HCT116 (cell line): ENCODE results near the gene IDS. TPM values are rescaled to one million over a fixed set of nuclear protein-coding genes. Genes with fewer than 3 reads are reported as not detected.

Source experiments
- ATAC-seq: fragments of 200-7000 bp; cut with Tn5 transposase; 2 replicates; pipeline ENCODE4 v1.9.1; 2020; ENCODE audit warnings: mild to moderate bottlenecking, moderate library complexity
- BruUV-seq: library from RNA; stranded (reverse); fragments of 400-500 nt; replicated peaks from 2 replicates; lab custom pipeline; 2021; lab: Mats Ljungman, UMichigan
- CTCF ChIA-PET: fragments of 300-600 bp; sonication (Branson Sonifier 250); formaldehyde crosslinking; loops from one replicate; lab custom pipeline; 2021; ENCODE audit warnings: antibody characterized with exemption; lab: Charles Lee
- POLR2A ChIA-PET: fragments of 300-600, 350-600 bp; sonication (Branson Sonifier 250); formaldehyde crosslinking; loops from one replicate; lab custom pipeline; 2021; ENCODE audit warnings: antibody characterized with exemption; lab: Charles Lee
- RAD21 ChIA-PET, 2 experiments: fragments of 300-600 bp; sonication (Branson Sonifier 250); formaldehyde crosslinking; loops; one replicate each; lab custom pipeline; 2023; ENCODE audit warnings: low total read pairs in 2 of 2; ENCODE audit not compliant: uncharacterized antibody in 2 of 2, unreplicated experiment in 2 of 2, low non-redundant PET in 1 of 2; lab: Charles Lee
- DNase-seq: peaks from one replicate; pipeline ENCODE4 v3.0.0-alpha.2; 2010; ENCODE audit warnings: low read depth, low spot score
- H2AFZ ChIP-seq: fragments of 200-600 bp; shearing (Covaris generic), sonication (generic); 2 replicates; pipeline ENCODE4 v1.6.1; 2017; ENCODE audit warnings: low read depth, mixed run types, mixed read lengths, antibody characterized with exemption, low read length; ENCODE audit not compliant: poor library complexity, severe bottlenecking
- H3K27ac ChIP-seq: 2 replicates; pipeline ENCODE4 v1.5.1; 2012; ENCODE audit warnings: low read depth, low read length
- H3K27me3 ChIP-seq: fragments of 200-600 bp; sonication (generic); 2 replicates; pipeline ENCODE4 v1.6.1; 2016; ENCODE audit warnings: mixed run types, low read length, mixed read lengths; ENCODE audit not compliant: insufficient read depth
- H3K36me3 ChIP-seq, 2 experiments: fragments of 200-500 bp in 1 of 2; fragments of 200-600 bp in 1 of 2; sonication (Bioruptor generic) in 1 of 2; sonication (generic) in 1 of 2; 2 replicates each; pipeline versions ENCODE4 v1.5.1 to v1.6.1; 2014 to 2016; ENCODE audit warnings: low read length in 2 of 2, inconsistent platforms in 1 of 2, mixed read lengths in 1 of 2, mixed run types in 1 of 2; ENCODE audit not compliant: insufficient read depth in 2 of 2, control insufficient read depth in 1 of 2
- H3K4me1 ChIP-seq, 2 experiments: fragments of 200-600 bp in 1 of 2; sonication (generic) in 1 of 2; 2 replicates each; pipeline versions ENCODE4 v1.5.1 to v1.6.1; 2012 to 2017; ENCODE audit warnings: low read length in 2 of 2, inconsistent platforms in 1 of 2, mild to moderate bottlenecking in 1 of 2, mixed read lengths in 1 of 2, mixed run types in 1 of 2, moderate library complexity in 1 of 2; ENCODE audit not compliant: insufficient read depth in 2 of 2, control insufficient read depth in 1 of 2
- H3K4me2 ChIP-seq: fragments of 200-600 bp; sonication (generic); 2 replicates; pipeline ENCODE4 v1.6.1; 2017; ENCODE audit warnings: mixed run types, low read length, mixed read lengths
- H3K4me3 ChIP-seq, 2 experiments: fragments of 200-600 bp in 1 of 2; sonication (generic) in 1 of 2; replicated peaks in 1 of 2; 2 replicates each; pipeline ENCODE4 v1.5.1; 2011 to 2016; ENCODE audit warnings: low read length in 2 of 2, control low read depth in 1 of 2, low read depth in 1 of 2, mild to moderate bottlenecking in 1 of 2, mixed read lengths in 1 of 2, mixed run types in 1 of 2
- H3K79me2 ChIP-seq: fragments of 200-600 bp; sonication (generic); 2 replicates; pipeline ENCODE4 v1.6.1; 2017; ENCODE audit warnings: mild to moderate bottlenecking, mixed run types, low read length, moderate library complexity, mixed read lengths; ENCODE audit not compliant: insufficient read depth
- H3K9ac ChIP-seq: fragments of 200-600 bp; sonication (generic); 2 replicates; pipeline ENCODE4 v1.6.1; 2016; ENCODE audit warnings: low read length, mixed read lengths
- H3K9me2 ChIP-seq: fragments of 200-600 bp; sonication (generic), shearing (Covaris generic); 2 replicates; pipeline ENCODE4 v1.6.1; 2017; ENCODE audit warnings: mixed run types, mild to moderate bottlenecking, moderate library complexity; ENCODE audit not compliant: insufficient read depth
- H3K9me3 ChIP-seq, 2 experiments: fragments of 200-500 bp in 1 of 2; fragments of 200-600 bp in 1 of 2; sonication (Bioruptor generic) in 1 of 2; sonication (generic) in 1 of 2; 2 replicates each; pipeline ENCODE4 v1.6.1; 2014 to 2017; ENCODE audit warnings: low read length in 2 of 2, mixed read lengths in 2 of 2, inconsistent platforms in 1 of 2, low read depth in 1 of 2, mild to moderate bottlenecking in 1 of 2, mixed run types in 1 of 2, moderate library complexity in 1 of 2; ENCODE audit not compliant: control insufficient read depth in 1 of 2, insufficient read depth in 1 of 2
- H4K20me1 ChIP-seq: fragments of 200-600 bp; sonication (generic), shearing (Covaris generic); 2 replicates; pipeline ENCODE4 v1.6.1; 2017; ENCODE audit warnings: mixed run types, mild to moderate bottlenecking, moderate library complexity; ENCODE audit not compliant: insufficient read depth
- CBX3 ChIP-seq: IDR thresholded peaks from 2 replicates; pipeline ENCODE4 v1.6.1; 2012; ENCODE audit warnings: low read depth
- CEBPB ChIP-seq: IDR thresholded peaks from 2 replicates; pipeline ENCODE4 v1.6.1; 2012; ENCODE audit warnings: low read depth
- EGR1 ChIP-seq: IDR thresholded peaks from 2 replicates; pipeline ENCODE4 v1.6.1; 2012; ENCODE audit warnings: low read depth
- ELF1 ChIP-seq: IDR thresholded peaks from 2 replicates; pipeline ENCODE4 v1.6.1; 2012; ENCODE audit warnings: low read depth, borderline replicate concordance
- EZH2 ChIP-seq: fragments of 200-600 bp; sonication (generic); IDR thresholded peaks from 2 replicates; pipeline ENCODE4 v1.6.1; 2017; ENCODE audit warnings: antibody characterized with exemption, mixed run types
- EZH2phosphoT487 ChIP-seq: fragments of 200-600 bp; IDR thresholded peaks from 2 replicates; pipeline ENCODE4 v1.6.1; 2018; ENCODE audit warnings: antibody characterized with exemption, borderline replicate concordance
- FOSL1 ChIP-seq: IDR thresholded peaks from 2 replicates; pipeline ENCODE4 v1.6.1; 2012; ENCODE audit warnings: low read depth
- JUND ChIP-seq: IDR thresholded peaks from 2 replicates; pipeline ENCODE4 v1.6.1; 2012
- POLR2A ChIP-seq: IDR thresholded peaks from 2 replicates; pipeline ENCODE4 v1.7.0; 2011; ENCODE audit warnings: borderline replicate concordance; ENCODE audit not compliant: insufficient read depth, insufficient read length; ENCODE audit errors: extremely low read depth
- POLR2AphosphoS5 ChIP-seq: IDR thresholded peaks from 2 replicates; pipeline ENCODE4 v1.6.1; 2011; ENCODE audit warnings: mild to moderate bottlenecking, low read depth, low read length, moderate library complexity
- SIN3A ChIP-seq: IDR thresholded peaks from 2 replicates; pipeline ENCODE4 v1.6.1; 2012; ENCODE audit warnings: low read depth
- SP1 ChIP-seq: IDR thresholded peaks from 2 replicates; pipeline ENCODE4 v1.6.1; 2012; ENCODE audit warnings: low read depth
- SRF ChIP-seq: IDR thresholded peaks from 2 replicates; pipeline ENCODE4 v1.6.1; 2012; ENCODE audit warnings: low read depth
- TCF7L2 ChIP-seq: IDR thresholded peaks from 2 replicates; pipeline ENCODE4 v1.7.0; 2011; ENCODE audit warnings: borderline replicate concordance, inconsistent platforms; ENCODE audit not compliant: insufficient read depth, insufficient read length; ENCODE audit errors: extremely low read depth
- YY1 ChIP-seq: IDR thresholded peaks from 2 replicates; pipeline ENCODE4 v1.6.1; 2011; ENCODE audit warnings: low read length, low read depth, moderate library complexity, mild to moderate bottlenecking; ENCODE audit not compliant: insufficient replicate concordance; ENCODE audit errors: extremely low read depth
- ZFX ChIP-seq: fragments of 450-650 bp; IDR thresholded peaks from 2 replicates; pipeline ENCODE4 v1.6.1; 2017
- ZNF274 ChIP-seq: fragments of 200-500 bp; sonication (Bioruptor generic); IDR thresholded peaks from 2 replicates; pipeline ENCODE4 v1.6.1; 2014; ENCODE audit warnings: mild to moderate bottlenecking, low read depth, low read length, inconsistent platforms
- intact Hi-C: fragments of 100-400 bp; cut with micrococcal nuclease; formaldehyde crosslinking; loops from 2 replicates; pipeline ENCODE4 v1.10.0; 2022
- total RNA-seq: library from RNA; stranded (reverse); gene quantifications from one replicate; pipeline ENCODE4 v1.2.1, GENCODE V29; 2021; ENCODE audit not compliant: unreplicated experiment
- TF ChIP-seq, protein P1 (sequence below): IDR thresholded peaks from 2 replicates; pipeline ENCODE4 v1.6.1; 2011; ENCODE audit warnings: mild to moderate bottlenecking, low read length, moderate library complexity; ENCODE audit not compliant: insufficient replicate concordance; ENCODE audit errors: extremely low read depth
- TF ChIP-seq, protein P2 (sequence below): IDR thresholded peaks from 2 replicates; pipeline ENCODE4 v1.6.1; 2012
- TF ChIP-seq, protein P3 (sequence below), 3 experiments: fragments of 200-600 bp in 1 of 3; sonication (generic) in 1 of 3; IDR thresholded peaks in 2 of 3; conservative IDR thresholded peaks in 1 of 3; 2 replicates each; pipeline ENCODE4 v1.5.1; 2012 to 2017; ENCODE audit warnings: low read depth in 2 of 3, low read length in 2 of 3, antibody characterized with exemption in 1 of 3, borderline replicate concordance in 1 of 3, control low read depth in 1 of 3, mild to moderate bottlenecking in 1 of 3, mixed read lengths in 1 of 3, mixed run types in 1 of 3, moderate library complexity in 1 of 3; ENCODE audit not compliant: insufficient read depth in 1 of 3

IDS gene
- total RNA-seq, 1 experiment from 2014 or later: 42.0 TPM

DNA sequence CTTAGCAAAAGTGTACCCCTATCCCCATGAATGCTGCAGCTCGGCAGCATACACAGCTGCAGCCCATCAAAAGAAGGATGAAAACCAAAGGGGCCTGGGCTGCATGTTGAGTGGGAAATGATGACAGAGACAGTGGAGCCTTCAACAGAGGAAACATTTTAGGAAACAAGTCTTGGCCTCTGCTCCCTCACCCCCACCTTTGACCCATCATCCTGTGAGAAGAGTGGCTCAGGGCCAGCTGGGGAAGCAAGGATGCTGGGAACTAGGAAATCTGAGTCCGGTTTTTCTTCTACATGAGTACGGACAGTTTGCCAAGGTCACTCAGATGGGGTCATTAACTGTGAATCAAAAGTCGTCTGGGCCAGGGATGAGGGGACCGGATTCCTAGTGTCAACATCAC lies 37.2 kb downstream of the IDS start:
- Histone ChIP-seq H2AFZ (no peak overlapping the region), H4K20me1 (no peaks in the 10 kb centered on the region), H3K9me2 (no peaks in the 10 kb centered on the region), H3K9me3 (no peaks in the 10 kb centered on the region), H3K4me2 (no peak overlapping the region), H3K27me3 (no peaks in the 10 kb centered on the region), H3K4me3 (no peak overlapping the region), H3K79me2 (no peaks in the 10 kb centered on the region), H3K9ac (no peak overlapping the region), H3K36me3 (no peaks in the 10 kb centered on the region), H3K27ac (no peak overlapping the region), H3K4me1 (no peaks in the 10 kb centered on the region)
- BruUV-seq: no TSS peak
- CTCF ChIA-PET: no interaction called here
- intact Hi-C loops: no loop called here
- no peak for DNase-seq
- ATAC-seq: no peak
- RAD21 ChIA-PET: no interaction called here
- POLR2A ChIA-PET: no interaction called here
- no peak for TF ChIP-seq POLR2AphosphoS5
- TF ChIP-seq, protein P1, sequence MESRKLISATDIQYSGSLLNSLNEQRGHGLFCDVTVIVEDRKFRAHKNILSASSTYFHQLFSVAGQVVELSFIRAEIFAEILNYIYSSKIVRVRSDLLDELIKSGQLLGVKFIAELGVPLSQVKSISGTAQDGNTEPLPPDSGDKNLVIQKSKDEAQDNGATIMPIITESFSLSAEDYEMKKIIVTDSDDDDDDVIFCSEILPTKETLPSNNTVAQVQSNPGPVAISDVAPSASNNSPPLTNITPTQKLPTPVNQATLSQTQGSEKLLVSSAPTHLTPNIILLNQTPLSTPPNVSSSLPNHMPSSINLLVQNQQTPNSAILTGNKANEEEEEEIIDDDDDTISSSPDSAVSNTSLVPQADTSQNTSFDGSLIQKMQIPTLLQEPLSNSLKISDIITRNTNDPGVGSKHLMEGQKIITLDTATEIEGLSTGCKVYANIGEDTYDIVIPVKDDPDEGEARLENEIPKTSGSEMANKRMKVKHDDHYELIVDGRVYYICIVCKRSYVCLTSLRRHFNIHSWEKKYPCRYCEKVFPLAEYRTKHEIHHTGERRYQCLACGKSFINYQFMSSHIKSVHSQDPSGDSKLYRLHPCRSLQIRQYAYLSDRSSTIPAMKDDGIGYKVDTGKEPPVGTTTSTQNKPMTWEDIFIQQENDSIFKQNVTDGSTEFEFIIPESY: no peak
- no peak for TF ChIP-seq ZNF274
- no peak for TF ChIP-seq CBX3
- TF ChIP-seq POLR2A: no peak
- no peak for TF ChIP-seq SP1
- TF ChIP-seq TCF7L2: no peak
- no peak for TF ChIP-seq EZH2
- TF ChIP-seq YY1: no peak
- no peak for TF ChIP-seq SIN3A
- no peak for TF ChIP-seq ZFX
- TF ChIP-seq EGR1: no peak
- TF ChIP-seq, protein P2, sequence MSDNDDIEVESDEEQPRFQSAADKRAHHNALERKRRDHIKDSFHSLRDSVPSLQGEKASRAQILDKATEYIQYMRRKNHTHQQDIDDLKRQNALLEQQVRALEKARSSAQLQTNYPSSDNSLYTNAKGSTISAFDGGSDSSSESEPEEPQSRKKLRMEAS: no peak
- TF ChIP-seq CEBPB: no peak
- TF ChIP-seq FOSL1: no peak
- no peak for TF ChIP-seq SRF
- no peak for TF ChIP-seq EZH2phosphoT487
- no peak for TF ChIP-seq ELF1
- TF ChIP-seq JUND: no peak
- TF ChIP-seq, protein P3, sequence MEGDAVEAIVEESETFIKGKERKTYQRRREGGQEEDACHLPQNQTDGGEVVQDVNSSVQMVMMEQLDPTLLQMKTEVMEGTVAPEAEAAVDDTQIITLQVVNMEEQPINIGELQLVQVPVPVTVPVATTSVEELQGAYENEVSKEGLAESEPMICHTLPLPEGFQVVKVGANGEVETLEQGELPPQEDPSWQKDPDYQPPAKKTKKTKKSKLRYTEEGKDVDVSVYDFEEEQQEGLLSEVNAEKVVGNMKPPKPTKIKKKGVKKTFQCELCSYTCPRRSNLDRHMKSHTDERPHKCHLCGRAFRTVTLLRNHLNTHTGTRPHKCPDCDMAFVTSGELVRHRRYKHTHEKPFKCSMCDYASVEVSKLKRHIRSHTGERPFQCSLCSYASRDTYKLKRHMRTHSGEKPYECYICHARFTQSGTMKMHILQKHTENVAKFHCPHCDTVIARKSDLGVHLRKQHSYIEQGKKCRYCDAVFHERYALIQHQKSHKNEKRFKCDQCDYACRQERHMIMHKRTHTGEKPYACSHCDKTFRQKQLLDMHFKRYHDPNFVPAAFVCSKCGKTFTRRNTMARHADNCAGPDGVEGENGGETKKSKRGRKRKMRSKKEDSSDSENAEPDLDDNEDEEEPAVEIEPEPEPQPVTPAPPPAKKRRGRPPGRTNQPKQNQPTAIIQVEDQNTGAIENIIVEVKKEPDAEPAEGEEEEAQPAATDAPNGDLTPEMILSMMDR (IDR thresholded peaks at IDR 0.05 in 2 of 3, conservative IDR thresholded peaks at IDR 0.05 in 1 of 3; ENCODE audit: borderline replicate concordance in 1 of 3, insufficient read depth in 1 of 3, low read depth in 2 of 3, low read length in 2 of 3): no peak
